B cell (primary cell): Measurements from ENCODE around the gene SPEG. TPM values are rescaled to one million over a fixed set of nuclear protein-coding genes. Genes with fewer than 3 reads are reported as not detected.

ENCODE experiments used
- ATAC-seq: fragments of 200-7000 bp; cut with Tn5 transposase; one replicate; pipeline ENCODE4 v1.10.0; 2021; ENCODE audit warnings: low read depth, mild to moderate bottlenecking, moderate number of reproducible peaks, moderate library complexity
- CTCF ChIA-PET: fragments of 350-600 bp; sonication (Branson Sonifier 250); formaldehyde crosslinking; loops from one replicate; lab custom pipeline; 2021; ENCODE audit warnings: antibody characterized with exemption, inconsistent platforms; lab: Charles Lee
- POLR2A ChIA-PET: fragments of 350-600 bp; sonication (Branson Sonifier 250); formaldehyde crosslinking; loops from one replicate; lab custom pipeline; 2021; ENCODE audit warnings: antibody characterized with exemption; lab: Charles Lee
- DNase-seq: peaks from one replicate; pipeline ENCODE4 v3.0.0; 2013
- H2AFZ ChIP-seq: 2 replicates; pipeline ENCODE4 v1.6.1; 2012; ENCODE audit warnings: mild to moderate bottlenecking, low read depth, low read length; ENCODE audit not compliant: insufficient read depth, poor library complexity, severe bottlenecking
- H3K27ac ChIP-seq, 2 donors: 1 replicate in 1 of 2; 2 replicates in 1 of 2; pipeline ENCODE4 v1.5.1; 2012 to 2013; ENCODE audit warnings: low read length in 2 of 2, mild to moderate bottlenecking in 2 of 2, moderate library complexity in 1 of 2
- H3K27me3 ChIP-seq, 4 experiments: fragments of 200-600 bp in 1 of 4; sonication (generic) in 1 of 4; replicated peaks in 1 of 4; 1 replicate in 2 of 4; 2 replicates in 2 of 4; pipeline versions ENCODE4 v1.6.1 to v1.7.0; 2013 to 2016; ENCODE audit warnings: low read length in 3 of 4, mild to moderate bottlenecking in 2 of 4, mixed read lengths in 1 of 4, moderate library complexity in 1 of 4; ENCODE audit not compliant: insufficient read depth in 4 of 4, control insufficient read depth in 3 of 4; ENCODE audit errors: control extremely low read depth in 1 of 4
- H3K36me3 ChIP-seq, 2 experiments: replicated peaks in 1 of 2; 1 replicate in 1 of 2; 2 replicates in 1 of 2; pipeline versions ENCODE4 v1.6.1 to v1.7.1; 2013; ENCODE audit warnings: low read length in 1 of 2; ENCODE audit not compliant: insufficient read depth in 2 of 2, control insufficient read depth in 1 of 2; ENCODE audit errors: control extremely low read depth in 1 of 2, extremely low read depth in 1 of 2
- H3K4me1 ChIP-seq, 2 donors: fragments of 200-600 bp in 1 of 2; sonication (generic) in 1 of 2; 1 replicate in 1 of 2; 2 replicates in 1 of 2; pipeline versions ENCODE4 v1.5.1 to v1.6.1; 2013 to 2017; ENCODE audit warnings: low read length in 2 of 2; ENCODE audit not compliant: control insufficient read depth in 2 of 2, insufficient read depth in 2 of 2
- H3K4me2 ChIP-seq: replicated peaks from 2 replicates; pipeline ENCODE3; 2012; ENCODE audit warnings: mild to moderate bottlenecking, low read depth, low read length; ENCODE audit not compliant: poor library complexity, severe bottlenecking
- H3K4me3 ChIP-seq, 5 experiments: fragments of 200-600 bp in 1 of 5; sonication (generic) in 1 of 5; 1 replicate in 3 of 5; 2 replicates in 2 of 5; pipeline versions ENCODE4 v1.5.1 to v1.7.0; 2011 to 2016; ENCODE audit warnings: low read length in 4 of 5, mild to moderate bottlenecking in 4 of 5, low read depth in 2 of 5, control low read depth in 1 of 5, moderate library complexity in 1 of 5; ENCODE audit not compliant: insufficient read depth in 1 of 5; ENCODE audit errors: control extremely low read depth in 1 of 5, extremely low read depth in 1 of 5
- H3K79me2 ChIP-seq: fragments of 200-600 bp; sonication (generic); one replicate; pipeline ENCODE4 v1.6.0; 2016; ENCODE audit warnings: low read length; ENCODE audit not compliant: control insufficient read depth, insufficient read depth
- H3K9ac ChIP-seq: fragments of 200-600 bp; sonication (generic); 2 replicates; pipeline ENCODE4 v1.6.1; 2017; ENCODE audit warnings: mild to moderate bottlenecking, low read length, moderate library complexity
- H3K9me3 ChIP-seq, 3 donors: one replicate each; pipeline versions ENCODE4 v1.6.1 to v1.7.1; 2013; ENCODE audit warnings: low read length in 2 of 3; ENCODE audit not compliant: control insufficient read depth in 2 of 3, insufficient read depth in 1 of 3; ENCODE audit errors: control extremely low read depth in 1 of 3
- H4K20me1 ChIP-seq: 2 replicates; pipeline ENCODE4 v1.6.0; 2012; ENCODE audit warnings: mild to moderate bottlenecking, low read length; ENCODE audit not compliant: insufficient read depth, control insufficient read depth, poor library complexity, severe bottlenecking
- H3K27ac Mint-ChIP-seq: one replicate; pipeline ENCODE4 v1.8.0; 2021; ENCODE audit warnings: mixed read lengths
- H3K27me3 Mint-ChIP-seq: one replicate; pipeline ENCODE4 v1.8.0; 2021; ENCODE audit warnings: mixed read lengths
- H3K4me1 Mint-ChIP-seq: one replicate; pipeline ENCODE4 v1.8.0; 2021; ENCODE audit warnings: mixed read lengths
- H3K4me3 Mint-ChIP-seq: one replicate; pipeline ENCODE4 v1.8.0; 2021; ENCODE audit warnings: mixed read lengths
- H3K9me3 Mint-ChIP-seq: one replicate; pipeline ENCODE4 v1.8.0; 2022; ENCODE audit warnings: mixed read lengths; ENCODE audit not compliant: insufficient read depth
- EZH2 ChIP-seq: IDR thresholded peaks from 2 replicates; pipeline ENCODE4 v1.6.1; 2012; ENCODE audit warnings: borderline replicate concordance, low read depth, mild to moderate bottlenecking, moderate library complexity, low read length; ENCODE audit not compliant: insufficient read depth, poor library complexity, severe bottlenecking
- WGBS: methylation state at CpG from one replicate; pipeline ENCODE4 v1.1.5; 2013; ENCODE audit warnings: missing lambda C conversion rate; ENCODE audit not compliant: insufficient coverage; 5-methylcytosine and 5-hydroxymethylcytosine counted together
- intact Hi-C: fragments of 100-400 bp; cut with micrococcal nuclease; formaldehyde crosslinking; loops from one replicate; pipeline ENCODE4 v1.10.0; 2022
- polyA plus RNA-seq: library from polyadenylated mRNA; depleted of rRNA; stranded (reverse); fragments of >200 nt; gene quantifications from 2 replicates; pipeline ENCODE4 v1.2.3, GENCODE V29; 2012
- total RNA-seq, 2 donors: library from RNA; stranded (reverse); fragments of 120-200 nt in 1 of 2; gene quantifications; 1 replicate in 1 of 2; 2 replicates in 1 of 2; pipeline versions ENCODE4 v1.2.3 to v1.2.4, GENCODE V29; 2013 to 2022
- TF ChIP-seq, protein P1 (sequence below): fragments of 200-600 bp; IDR thresholded peaks from one replicate; pipeline ENCODE4 v1.8.0; 2022; ENCODE audit warnings: antibody characterized with exemption, mild to moderate bottlenecking

SPEG gene
- total and polyA plus RNA-seq, 2 donors (not counting 1 experiment from before 2014, with no cell fraction given): 0.03 to 0.74 TPM

DNA sequence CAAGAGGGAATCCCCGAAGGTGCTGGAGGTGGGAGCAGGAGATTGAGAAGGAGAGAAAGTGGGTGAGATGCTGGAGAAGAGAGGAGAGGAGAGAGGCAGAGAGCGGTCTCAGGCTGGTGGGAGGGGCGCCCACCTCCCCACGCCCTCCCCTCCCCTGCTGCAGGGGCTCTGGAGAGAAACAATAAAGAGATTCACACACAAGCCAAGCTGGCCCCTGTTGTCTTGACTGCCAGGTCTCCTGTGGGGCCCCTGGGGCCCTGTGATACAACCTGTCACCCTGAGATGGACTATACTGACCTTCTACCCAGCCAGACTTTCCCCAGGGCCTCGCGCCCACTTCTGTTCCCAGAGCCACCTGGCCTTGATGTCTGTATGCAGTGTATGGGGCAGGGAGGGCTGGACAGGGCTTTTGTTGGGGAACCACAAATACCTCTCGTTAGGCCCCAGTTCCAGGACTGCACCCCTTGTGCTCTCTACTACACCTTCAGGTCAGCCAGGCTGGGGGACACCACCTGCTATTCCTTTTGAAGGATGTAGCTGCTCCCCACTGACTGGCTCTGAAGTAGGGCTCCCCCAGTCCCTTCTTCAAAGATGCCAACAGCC is 8.0 kb upstream of the SPEG start:
- Histone ChIP-seq H3K4me3 (no peak overlapping the region), H3K9ac (no peak overlapping the region), H3K4me1 (no peaks in the 10 kb centered on the region), H2AFZ (no peak overlapping the region), H3K4me2 (no peak overlapping the region), H3K27ac (no peak overlapping the region), H3K9me3 (no peaks in the 10 kb centered on the region), H4K20me1 (no peaks in the 10 kb centered on the region), H3K27me3 (peaks cover 0 to 8% (median 0%) of the 10 kb centered on the region in 4 experiments), H3K36me3 (no peaks in the 10 kb centered on the region), H3K79me2 (no peaks in the 10 kb centered on the region)
- DNase-seq (no peak), ATAC-seq (no peak)
- POLR2A ChIA-PET: no interaction called here
- WGBS: 64% methylated on average over 2 of the region's 7 CpGs
- H3K4me1 Mint-ChIP-seq: no peaks in the 10 kb centered on the region
- CTCF ChIA-PET: no interaction called here
- no peak overlapping the region for H3K4me3 Mint-ChIP-seq
- TF ChIP-seq EZH2: no peak
- TF ChIP-seq, protein P1, sequence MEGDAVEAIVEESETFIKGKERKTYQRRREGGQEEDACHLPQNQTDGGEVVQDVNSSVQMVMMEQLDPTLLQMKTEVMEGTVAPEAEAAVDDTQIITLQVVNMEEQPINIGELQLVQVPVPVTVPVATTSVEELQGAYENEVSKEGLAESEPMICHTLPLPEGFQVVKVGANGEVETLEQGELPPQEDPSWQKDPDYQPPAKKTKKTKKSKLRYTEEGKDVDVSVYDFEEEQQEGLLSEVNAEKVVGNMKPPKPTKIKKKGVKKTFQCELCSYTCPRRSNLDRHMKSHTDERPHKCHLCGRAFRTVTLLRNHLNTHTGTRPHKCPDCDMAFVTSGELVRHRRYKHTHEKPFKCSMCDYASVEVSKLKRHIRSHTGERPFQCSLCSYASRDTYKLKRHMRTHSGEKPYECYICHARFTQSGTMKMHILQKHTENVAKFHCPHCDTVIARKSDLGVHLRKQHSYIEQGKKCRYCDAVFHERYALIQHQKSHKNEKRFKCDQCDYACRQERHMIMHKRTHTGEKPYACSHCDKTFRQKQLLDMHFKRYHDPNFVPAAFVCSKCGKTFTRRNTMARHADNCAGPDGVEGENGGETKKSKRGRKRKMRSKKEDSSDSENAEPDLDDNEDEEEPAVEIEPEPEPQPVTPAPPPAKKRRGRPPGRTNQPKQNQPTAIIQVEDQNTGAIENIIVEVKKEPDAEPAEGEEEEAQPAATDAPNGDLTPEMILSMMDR: no peak
- intact Hi-C loops: no loop called here
- H3K27ac Mint-ChIP-seq: no peak overlapping the region
- peaks cover 28% of the 10 kb centered on the region for H3K27me3 Mint-ChIP-seq
- no peaks in the 10 kb centered on the region for H3K9me3 Mint-ChIP-seq

DNA sequence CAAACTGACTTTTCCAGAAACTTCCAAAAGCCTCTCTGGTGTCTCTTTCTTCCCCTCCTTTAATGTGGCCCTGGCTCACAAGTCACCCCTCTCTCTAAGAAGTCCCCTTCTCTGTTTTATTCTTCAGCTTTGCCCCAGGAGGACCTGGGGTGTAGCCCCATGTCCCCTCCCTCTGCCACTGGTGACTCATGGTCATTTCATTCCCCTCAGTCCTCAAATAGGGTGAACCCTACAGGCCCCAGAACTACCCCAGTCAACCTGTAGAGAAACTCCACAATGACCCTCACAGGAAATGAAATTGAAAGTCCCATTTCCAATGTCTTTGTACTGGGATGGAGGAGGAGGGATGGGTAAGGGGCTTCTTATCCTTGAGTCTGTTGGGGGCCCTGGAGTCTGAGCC is 6.2 kb upstream of the SPEG start:
- H3K4me3 ChIP-seq: no peak overlapping the region
- H3K9ac ChIP-seq: no peak overlapping the region
- no peaks in the 10 kb centered on the region for H3K9me3 ChIP-seq
- no peaks in the 10 kb centered on the region for H3K79me2 ChIP-seq
- H3K27me3 ChIP-seq: peaks cover 0 to 8% (median 2%) of the 10 kb centered on the region in 4 experiments
- intact Hi-C loops: no loop called here
- Mint-ChIP-seq H3K4me3 (no peak overlapping the region), H3K4me1 (no peaks in the 10 kb centered on the region), H3K9me3 (no peaks in the 10 kb centered on the region), H3K27me3 (peaks cover 34% of the 10 kb centered on the region), H3K27ac (no peak overlapping the region)
- H4K20me1 ChIP-seq: no peaks in the 10 kb centered on the region
- H3K4me2 ChIP-seq: no peak overlapping the region
- H3K27ac ChIP-seq: no peak overlapping the region
- no peak overlapping the region for H2AFZ ChIP-seq
- TF ChIP-seq, protein P1: no peak
- no peak for TF ChIP-seq EZH2
- H3K4me1 ChIP-seq: no peaks in the 10 kb centered on the region
- ATAC-seq: no peak
- CTCF ChIA-PET: no interaction called here
- no peak for DNase-seq
- POLR2A ChIA-PET: no interaction called here
- no peaks in the 10 kb centered on the region for H3K36me3 ChIP-seq
